ENCODE data around the gene HELZ2.

Gene HELZ2

GRCh38 chr20:63536241-63536977 is 37.6 kb downstream of the HELZ2 start:
- DNase-seq: no peak

- peak; percentile 16 for DNase-seq
Measured at GRCh38 chr20:63534831-63535651, 39.0 kb downstream of the HELZ2 start.

GRCh38 chr20:63534427-63534830 is 39.6 kb downstream of the HELZ2 start:
- DNase-seq: peak; percentile 12

GRCh38 chr20:63533871-63534393 is 40.1 kb downstream of the HELZ2 start:
- DNase-seq: peak; percentile 16

- DNase-seq: peak; percentile 12
Measured at GRCh38 chr20:63533388-63533787, 40.7 kb downstream of the HELZ2 start.

GRCh38 chr20:63532449-63532971 is 41.5 kb downstream of the HELZ2 start:
- DNase-seq: no peak

- no peak for DNase-seq
Measured at GRCh38 chr20:63531686-63532448, 42.2 kb downstream of the HELZ2 start.

GRCh38 chr20:63530788-63531160 is 43.3 kb downstream of the HELZ2 start:
- no peak for DNase-seq

GRCh38 chr20:63529861-63530787 is 43.9 kb downstream of the HELZ2 start:
- no peak for DNase-seq

GRCh38 chr20:63529180-63529860 is 44.7 kb downstream of the HELZ2 start:
- no peak for DNase-seq

GRCh38 chr20:63527184-63527583 is 46.9 kb downstream of the HELZ2 start:
- DNase-seq: no peak

GRCh38 chr20:63525971-63526370 is 48.1 kb downstream of the HELZ2 start:
- DNase-seq: no peak

- no peak for DNase-seq
Measured at GRCh38 chr20:63525185-63525584, 48.9 kb downstream of the HELZ2 start.
